ENCODE results near the gene KRTAP5-2.

Gene KRTAP5-2

GRCh38 chr11:1638344-1638743 lies 40.2 kb upstream of the KRTAP5-2 start:
- no peaks in the 10 kb centered on the region for H3K9me3 ChIP-seq (ENCODE audit: control insufficient read depth, insufficient read depth, low read depth, low read length)
- H3K36me3 ChIP-seq (ENCODE audit: control insufficient read depth, insufficient read depth, low read length), result no peaks in the 10 kb centered on the region
- no peak overlapping the region for H3K4me3 ChIP-seq (ENCODE audit: low read depth, low read length)
- H3K27ac ChIP-seq (ENCODE audit: low read depth, low read length), result no peak overlapping the region
- no peak overlapping the region for H3K9ac ChIP-seq (ENCODE audit: low read length)
- H3K4me1 ChIP-seq (ENCODE audit: control insufficient read depth, insufficient read depth, low read length), result no peaks in the 10 kb centered on the region
- peaks cover 7% of the 10 kb centered on the region; the same call in 1 of the 2 replicates for H3K27me3 ChIP-seq (ENCODE audit: control insufficient read depth, insufficient read depth, low read length)

- Histone ChIP-seq H3K27me3 (ENCODE audit: control insufficient read depth, insufficient read depth, low read length) (peaks cover 7% of the 10 kb centered on the region; the same call in 1 of the 2 replicates), H3K4me1 (ENCODE audit: control insufficient read depth, insufficient read depth, low read length) (no peaks in the 10 kb centered on the region), H3K36me3 (ENCODE audit: control insufficient read depth, insufficient read depth, low read length) (no peaks in the 10 kb centered on the region), H3K9ac (ENCODE audit: low read length) (no peak overlapping the region), H3K4me3 (ENCODE audit: low read depth, low read length) (no peak overlapping the region), H3K9me3 (ENCODE audit: control insufficient read depth, insufficient read depth, low read depth, low read length) (no peaks in the 10 kb centered on the region), H3K27ac (ENCODE audit: low read depth, low read length) (no peak overlapping the region)
Measured at GRCh38 chr11:1637628-1638027, 39.5 kb upstream of the KRTAP5-2 start.

GRCh38 chr11:1636291-1636950 lies 38.3 kb upstream of the KRTAP5-2 start:
- H3K36me3 ChIP-seq (ENCODE audit: control insufficient read depth, insufficient read depth, low read length), result no peaks in the 10 kb centered on the region
- H3K9ac ChIP-seq (ENCODE audit: low read length), result no peak overlapping the region
- no peaks in the 10 kb centered on the region for H3K4me1 ChIP-seq (ENCODE audit: control insufficient read depth, insufficient read depth, low read length)
- H3K4me3 ChIP-seq (ENCODE audit: low read depth, low read length), result no peak overlapping the region
- no peaks in the 10 kb centered on the region for H3K9me3 ChIP-seq (ENCODE audit: control insufficient read depth, insufficient read depth, low read depth, low read length)
- H3K27ac ChIP-seq (ENCODE audit: low read depth, low read length), result no peak overlapping the region
- peaks cover 13% of the 10 kb centered on the region; the same call in 1 of the 2 replicates for H3K27me3 ChIP-seq (ENCODE audit: control insufficient read depth, insufficient read depth, low read length)

- Histone ChIP-seq H3K4me1 (ENCODE audit: control insufficient read depth, insufficient read depth, low read length) (no peaks in the 10 kb centered on the region), H3K9ac (ENCODE audit: low read length) (no peak overlapping the region), H3K9me3 (ENCODE audit: control insufficient read depth, insufficient read depth, low read depth, low read length) (no peaks in the 10 kb centered on the region), H3K27ac (ENCODE audit: low read depth, low read length) (no peak overlapping the region), H3K36me3 (ENCODE audit: control insufficient read depth, insufficient read depth, low read length) (no peaks in the 10 kb centered on the region), H3K4me3 (ENCODE audit: low read depth, low read length) (no peak overlapping the region), H3K27me3 (ENCODE audit: control insufficient read depth, insufficient read depth, low read length) (peaks cover 23% of the 10 kb centered on the region)
Measured at GRCh38 chr11:1633864-1634263, 35.8 kb upstream of the KRTAP5-2 start.

GRCh38 chr11:1632053-1632714 lies 34.1 kb upstream of the KRTAP5-2 start:
- Histone ChIP-seq H3K27ac (ENCODE audit: low read depth, low read length) (no peak overlapping the region), H3K4me1 (ENCODE audit: control insufficient read depth, insufficient read depth, low read length) (no peaks in the 10 kb centered on the region), H3K9me3 (ENCODE audit: control insufficient read depth, insufficient read depth, low read depth, low read length) (no peaks in the 10 kb centered on the region), H3K36me3 (ENCODE audit: control insufficient read depth, insufficient read depth, low read length) (no peaks in the 10 kb centered on the region), H3K27me3 (ENCODE audit: control insufficient read depth, insufficient read depth, low read length) (peaks cover 31% of the 10 kb centered on the region), H3K9ac (ENCODE audit: low read length) (no peak overlapping the region), H3K4me3 (ENCODE audit: low read depth, low read length) (no peak overlapping the region)

- Histone ChIP-seq H3K9me3 (ENCODE audit: control insufficient read depth, insufficient read depth, low read depth, low read length) (no peaks in the 10 kb centered on the region), H3K4me3 (ENCODE audit: low read depth, low read length) (no peak overlapping the region), H3K36me3 (ENCODE audit: control insufficient read depth, insufficient read depth, low read length) (no peaks in the 10 kb centered on the region), H3K27ac (ENCODE audit: low read depth, low read length) (no peak overlapping the region), H3K4me1 (ENCODE audit: control insufficient read depth, insufficient read depth, low read length) (no peaks in the 10 kb centered on the region), H3K27me3 (ENCODE audit: control insufficient read depth, insufficient read depth, low read length) (peaks cover 34% of the 10 kb centered on the region), H3K9ac (ENCODE audit: low read length) (no peak overlapping the region)
Measured at GRCh38 chr11:1631066-1631568, 33.0 kb upstream of the KRTAP5-2 start.

GRCh38 chr11:1630271-1630670 lies 32.2 kb upstream of the KRTAP5-2 start:
- H3K4me3 ChIP-seq (ENCODE audit: low read depth, low read length), result no peak overlapping the region
- H3K27me3 ChIP-seq (ENCODE audit: control insufficient read depth, insufficient read depth, low read length), result peaks cover 37% of the 10 kb centered on the region
- H3K4me1 ChIP-seq (ENCODE audit: control insufficient read depth, insufficient read depth, low read length), result no peaks in the 10 kb centered on the region
- no peak overlapping the region for H3K27ac ChIP-seq (ENCODE audit: low read depth, low read length)
- no peaks in the 10 kb centered on the region for H3K36me3 ChIP-seq (ENCODE audit: control insufficient read depth, insufficient read depth, low read length)
- no peaks in the 10 kb centered on the region for H3K9me3 ChIP-seq (ENCODE audit: control insufficient read depth, insufficient read depth, low read depth, low read length)
- H3K9ac ChIP-seq (ENCODE audit: low read length), result no peak overlapping the region

GRCh38 chr11:1629326-1630185 lies 31.5 kb upstream of the KRTAP5-2 start, which contains the start of gene KRTAP5-5:
KRTAP5-5 (plus strand) TSS chr11:1629775; CDS start chr11:1629841, 66 bp downstream.
- Histone ChIP-seq H3K36me3 (ENCODE audit: control insufficient read depth, insufficient read depth, low read length) (no peaks in the 10 kb centered on the region), H3K4me3 (ENCODE audit: low read depth, low read length) (no peak within 1 kb of the TSS), H3K9ac (ENCODE audit: low read length) (no peak within 1 kb of the TSS), H3K4me1 (ENCODE audit: control insufficient read depth, insufficient read depth, low read length) (no peaks in the 10 kb centered on the region), H3K27ac (ENCODE audit: low read depth, low read length) (no peak within 1 kb of the TSS), H3K27me3 (ENCODE audit: control insufficient read depth, insufficient read depth, low read length) (peaks cover 37% of the 10 kb centered on the region), H3K9me3 (ENCODE audit: control insufficient read depth, insufficient read depth, low read depth, low read length) (no peaks in the 10 kb centered on the region)

GRCh38 chr11:1628506-1629325 lies 30.6 kb upstream of the KRTAP5-2 start:
- no peaks in the 10 kb centered on the region for H3K36me3 ChIP-seq (ENCODE audit: control insufficient read depth, insufficient read depth, low read length)
- no peak overlapping the region for H3K9ac ChIP-seq (ENCODE audit: low read length)
- H3K27me3 ChIP-seq (ENCODE audit: control insufficient read depth, insufficient read depth, low read length), result peaks cover 37% of the 10 kb centered on the region
- H3K4me1 ChIP-seq (ENCODE audit: control insufficient read depth, insufficient read depth, low read length), result no peaks in the 10 kb centered on the region
- no peak overlapping the region for H3K4me3 ChIP-seq (ENCODE audit: low read depth, low read length)
- H3K9me3 ChIP-seq (ENCODE audit: control insufficient read depth, insufficient read depth, low read depth, low read length), result no peaks in the 10 kb centered on the region
- no peak overlapping the region for H3K27ac ChIP-seq (ENCODE audit: low read depth, low read length)

- no peaks in the 10 kb centered on the region for H3K36me3 ChIP-seq (ENCODE audit: control insufficient read depth, insufficient read depth, low read length)
- peaks cover 29% of the 10 kb centered on the region for H3K27me3 ChIP-seq (ENCODE audit: control insufficient read depth, insufficient read depth, low read length)
- H3K9ac ChIP-seq (ENCODE audit: low read length), result no peak overlapping the region
- H3K4me3 ChIP-seq (ENCODE audit: low read depth, low read length), result no peak overlapping the region
- H3K27ac ChIP-seq (ENCODE audit: low read depth, low read length), result no peak overlapping the region
- no peaks in the 10 kb centered on the region for H3K4me1 ChIP-seq (ENCODE audit: control insufficient read depth, insufficient read depth, low read length)
- no peaks in the 10 kb centered on the region for H3K9me3 ChIP-seq (ENCODE audit: control insufficient read depth, insufficient read depth, low read depth, low read length)
Measured at GRCh38 chr11:1625541-1625940, 27.4 kb upstream of the KRTAP5-2 start.

All from HUES6 (cell line).